ENCODE results near the gene AUH. TPM values are rescaled to one million over a fixed set of nuclear protein-coding genes. Genes with fewer than 3 reads are reported as not detected.

AUH gene
- total and polyA plus RNA-seq, 2 donors (not counting 1 experiment from before 2014, with no cell fraction given) = 5.2 to 29.1 TPM

GRCh38 chr9:91193658-91194391 lies 167.9 kb downstream of the AUH start:
- H4K20me1 ChIP-seq (ENCODE audit: control insufficient read depth, insufficient read depth, low read length, poor library complexity, severe bottlenecking) = no peaks in the 10 kb centered on the region

More at GRCh38 chr9:91193658-91194391, 167.9 kb downstream of the AUH start:
- no peaks in the 10 kb centered on the region for H3K9me3 Mint-ChIP-seq (ENCODE audit: insufficient read depth)
- ATAC-seq (ENCODE audit: low read depth) (peak; percentile 69), DNase-seq (peak; percentile 76)
- H3K27me3 Mint-ChIP-seq = no peaks in the 10 kb centered on the region
- Histone ChIP-seq H3K4me2 (replicated peaks; ENCODE audit: low read depth, low read length, poor library complexity, severe bottlenecking) (peak overlapping the region; percentile 81), H3K36me3 (replicated peaks in 1 of 2; ENCODE audit: control extremely low read depth in 1 of 2, control insufficient read depth in 1 of 2, extremely low read depth in 1 of 2, insufficient read depth in 2 of 2, low read length in 1 of 2) (no peaks in the 10 kb centered on the region), H2AFZ (ENCODE audit: insufficient read depth, low read depth, low read length, poor library complexity, severe bottlenecking) (peak overlapping the region; percentile 88), H3K9ac (ENCODE audit: low read length) (peak overlapping the region; percentile 67), H3K4me3 (ENCODE audit: control extremely low read depth in 1 of 5, extremely low read depth in 1 of 5, insufficient read depth in 1 of 5, low read depth in 2 of 5, low read length in 4 of 5) (peak overlapping the region; percentile 53 to 68 (median 58)), H3K27me3 (replicated peaks in 1 of 4; ENCODE audit: control extremely low read depth in 1 of 4, control insufficient read depth in 3 of 4, insufficient read depth in 4 of 4, low read length in 3 of 4) (no peaks in the 10 kb centered on the region), H3K4me1 (ENCODE audit: control insufficient read depth in 2 of 2, insufficient read depth in 2 of 2, low read length in 2 of 2) (peaks cover 27 to 46% of the 10 kb centered on the region in 2 donors), H3K27ac (ENCODE audit: low read length in 2 of 2) (peak overlapping the region; percentile 35 to 77), H3K9me3 (ENCODE audit: control extremely low read depth in 1 of 3, control insufficient read depth in 2 of 3, insufficient read depth in 1 of 3, low read length in 2 of 3) (peaks cover 0 to 10% (median 0%) of the 10 kb centered on the region in 3 donors), H3K79me2 (ENCODE audit: control insufficient read depth, insufficient read depth, low read length) (no peaks in the 10 kb centered on the region)
- TF ChIP-seq EZH2 (IDR thresholded peaks at IDR 0.05; ENCODE audit: borderline replicate concordance, insufficient read depth, low read depth, low read length, poor library complexity, severe bottlenecking) = no peak
- no peak for TF ChIP-seq CTCF (IDR thresholded peaks at IDR 0.05)
- ChIA-PET CTCF (interaction anchor here (1.6 kb wide), 1 partner anchor 14 kb away, joined by 5 read pairs; no protein-coding TSS in a partner anchor), POLR2A (no interaction called here)
- peak overlapping the region; percentile 88 for H3K27ac Mint-ChIP-seq
- peaks cover 28% of the 10 kb centered on the region for H3K4me1 Mint-ChIP-seq
- WGBS (ENCODE audit: insufficient coverage) = 0% methylated on average over 43 of the region's 52 CpGs
- intact Hi-C loops (cut with micrococcal nuclease) = loop anchor here (1.0 to 5.0 kb wide), 4 partner anchors 14 to 228 kb away; partner anchors contain the start of genes AUH and NFIL3
- peak overlapping the region; percentile 92 for H3K4me3 Mint-ChIP-seq

All from B cell (primary cell).